Natural killer cell (primary cell): ENCODE measurements around the gene XCR1. TPM values are rescaled to one million over a fixed set of nuclear protein-coding genes. Genes with fewer than 3 reads are reported as not detected.
"Not testable (repeated sequence)": the region's sequence is repeated elsewhere in the genome, so short reads cannot be mapped to it uniquely, and the experiment has no call there.

Source experiments
- ATAC-seq, 3 donors: fragments of 150-1000 bp in 2 of 3; fragments of 200-7000 bp in 1 of 3; cut with Tn5 transposase; 1 replicate in 1 of 3; 2 replicates in 2 of 3; pipeline ENCODE4 v1.10.0; 2021; ENCODE audit warnings: mild to moderate bottlenecking in 2 of 3, moderate library complexity in 2 of 3
- DNase-seq, 2 donors: peaks; one replicate each; pipeline versions ENCODE4 v3.0.0 to v3.0.0-alpha.2; 2013 to 2021; ENCODE audit warnings: mixed read lengths in 1 of 2
- H3K27ac ChIP-seq: one replicate; pipeline ENCODE4 v1.5.1; 2013; ENCODE audit warnings: mild to moderate bottlenecking, low read length
- H3K27me3 ChIP-seq: one replicate; pipeline ENCODE4 v1.6.1; 2013; ENCODE audit warnings: low read length; ENCODE audit not compliant: control insufficient read depth, insufficient read depth
- H3K36me3 ChIP-seq: one replicate; pipeline ENCODE4 v1.6.1; 2013; ENCODE audit warnings: low read length; ENCODE audit not compliant: control insufficient read depth, insufficient read depth
- H3K4me1 ChIP-seq: one replicate; pipeline ENCODE4 v1.6.1; 2013; ENCODE audit warnings: low read length; ENCODE audit not compliant: control insufficient read depth, insufficient read depth
- H3K4me3 ChIP-seq: one replicate; pipeline ENCODE4 v1.5.1; 2013; ENCODE audit warnings: low read length
- H3K9me3 ChIP-seq: one replicate; pipeline ENCODE4 v1.6.1; 2013; ENCODE audit warnings: low read length; ENCODE audit not compliant: control insufficient read depth, insufficient read depth
- H3K27ac Mint-ChIP-seq, 2 donors: one replicate each; pipeline ENCODE4 v1.8.0; 2022; ENCODE audit warnings: mild to moderate bottlenecking in 2 of 2, mixed read lengths in 2 of 2, moderate library complexity in 1 of 2
- H3K27me3 Mint-ChIP-seq, 2 donors: one replicate each; pipeline ENCODE4 v1.8.0; 2022; ENCODE audit warnings: low read depth in 2 of 2, mixed read lengths in 2 of 2
- H3K36me3 Mint-ChIP-seq: one replicate; pipeline ENCODE4 v1.8.0; 2022; ENCODE audit warnings: mixed read lengths
- H3K4me1 Mint-ChIP-seq, 2 donors: one replicate each; pipeline ENCODE4 v1.8.0; 2022; ENCODE audit warnings: mixed read lengths in 2 of 2
- H3K4me3 Mint-ChIP-seq: one replicate; pipeline ENCODE4 v1.8.0; 2022; ENCODE audit warnings: mild to moderate bottlenecking, moderate library complexity, mixed read lengths
- H3K9me3 Mint-ChIP-seq, 2 donors: one replicate each; pipeline ENCODE4 v1.8.0; 2022; ENCODE audit warnings: mixed read lengths in 2 of 2
- CTCF ChIP-seq: fragments of 200-600 bp; IDR thresholded peaks from one replicate; pipeline ENCODE4 v1.8.0; 2022; ENCODE audit warnings: antibody characterized with exemption
- WGBS: methylation state at CpG from one replicate; pipeline ENCODE4 v1.1.7; 2013; ENCODE audit warnings: missing lambda C conversion rate; ENCODE audit not compliant: insufficient coverage; 5-methylcytosine and 5-hydroxymethylcytosine counted together
- intact Hi-C: fragments of 100-400 bp; cut with micrococcal nuclease; formaldehyde crosslinking; loops from one replicate; pipeline ENCODE4 v1.14.2; 2022
- total RNA-seq, 4 donors: library from RNA; stranded (reverse); fragments of 120-200 nt in 1 of 4; gene quantifications; one replicate each; pipeline versions ENCODE4 v1.2.3 to v1.2.4, GENCODE V29; 2013 to 2022

The XCR1 gene
- total RNA-seq, 3 donors from 2014 or later (not counting 1 experiment from before 2014, with no cell fraction given) = 0.21 TPM; not detected in 2

GRCh38 chr3:46001178-46001577, 26.1 kb downstream of the XCR1 start:
- peaks cover 4% of the 10 kb centered on the region for H3K4me1 ChIP-seq
- 97% methylated on average over 2 of the region's 2 CpGs for WGBS
- peaks cover 5% of the 10 kb centered on the region in 2 donors for H3K4me1 Mint-ChIP-seq
- H3K4me3 Mint-ChIP-seq = no peak overlapping the region
- no peak overlapping the region for H3K4me3 ChIP-seq
- no peak overlapping the region for H3K27ac Mint-ChIP-seq
- DNase-seq = no peak
- no peaks in the 10 kb centered on the region for H3K9me3 ChIP-seq
- no peaks in the 10 kb centered on the region for H3K27me3 ChIP-seq
- H3K36me3 Mint-ChIP-seq = no peaks in the 10 kb centered on the region
- H3K9me3 Mint-ChIP-seq = no peaks in the 10 kb centered on the region
- H3K27me3 Mint-ChIP-seq = peaks cover 10 to 20% of the 10 kb centered on the region in 2 donors
- no peak overlapping the region for H3K27ac ChIP-seq
- TF ChIP-seq CTCF = no peak
- no peak for ATAC-seq
- intact Hi-C loops = no loop called here
- no peaks in the 10 kb centered on the region for H3K36me3 ChIP-seq

GRCh38 chr3:45997942-45998341, 29.3 kb downstream of the XCR1 start:
- H3K27me3 ChIP-seq = no peaks in the 10 kb centered on the region
- no peak for ATAC-seq
- no peaks in the 10 kb centered on the region for H3K36me3 Mint-ChIP-seq
- H3K4me3 Mint-ChIP-seq = no peak overlapping the region
- WGBS = no CpG with 5 or more reads among the region's 2 CpGs
- H3K4me1 Mint-ChIP-seq = peaks cover 19 to 25% of the 10 kb centered on the region in 2 donors
- no peak for DNase-seq
- intact Hi-C loops = loop anchor here (10.0 kb wide), 1 partner anchor 303 kb away; no protein-coding TSS in a partner anchor
- no peaks in the 10 kb centered on the region for H3K9me3 Mint-ChIP-seq
- peaks cover 28% of the 10 kb centered on the region for H3K4me1 ChIP-seq
- H3K27ac Mint-ChIP-seq = no peak overlapping the region
- no peaks in the 10 kb centered on the region for H3K9me3 ChIP-seq
- no peak overlapping the region for H3K4me3 ChIP-seq
- no peak overlapping the region for H3K27ac ChIP-seq
- peaks cover 8 to 16% of the 10 kb centered on the region in 2 donors for H3K27me3 Mint-ChIP-seq
- no peaks in the 10 kb centered on the region for H3K36me3 ChIP-seq
- no peak for TF ChIP-seq CTCF

GRCh38 chr3:45997499-45997898, 29.8 kb downstream of the XCR1 start:
- H3K4me1 ChIP-seq = peaks cover 33% of the 10 kb centered on the region
- not testable (repeated sequence) for ATAC-seq, H3K36me3 Mint-ChIP-seq, H3K27me3 ChIP-seq, H3K4me3 ChIP-seq, H3K27ac ChIP-seq, H3K27ac Mint-ChIP-seq, DNase-seq, H3K9me3 ChIP-seq, H3K4me3 Mint-ChIP-seq, H3K36me3 ChIP-seq, H3K9me3 Mint-ChIP-seq
- Mint-ChIP-seq H3K27me3 (peaks cover 8 to 16% of the 10 kb centered on the region in 2 donors), H3K4me1 (peaks cover 23 to 29% of the 10 kb centered on the region in 2 donors)
- WGBS = 98% methylated on average over 19 of the region's 19 CpGs
- intact Hi-C loops = loop anchor here (10.0 kb wide), 1 partner anchor 303 kb away; no protein-coding TSS in a partner anchor

GRCh38 chr3:45995236-45996192, 31.8 kb downstream of the XCR1 start, which contains the start of gene FYCO1:
Gene FYCO1 (minus strand): TSS chr3:45995824. CDS start chr3:45984910, 10,914 bp downstream.
- peak within 1 kb of the TSS; percentile 81 to 85 for H3K27ac Mint-ChIP-seq
- H3K36me3 Mint-ChIP-seq = no peaks in the 10 kb centered on the region
- 1% methylated on average over 67 of the region's 67 CpGs for WGBS
- H3K4me1 Mint-ChIP-seq = peaks cover 38 to 46% of the 10 kb centered on the region in 2 donors
- Histone ChIP-seq H3K9me3 (no peaks in the 10 kb centered on the region), H3K27ac (peak within 1 kb of the TSS; percentile 95), H3K27me3 (no peaks in the 10 kb centered on the region), H3K36me3 (no peaks in the 10 kb centered on the region), H3K4me3 (peak within 1 kb of the TSS; percentile 85), H3K4me1 (peaks cover 47% of the 10 kb centered on the region)
- TF ChIP-seq CTCF = no peak
- ATAC-seq (peak; percentile 81 to 92 (median 86)), DNase-seq (peak; percentile 85 to 92)
- no peaks in the 10 kb centered on the region for H3K9me3 Mint-ChIP-seq
- peak within 1 kb of the TSS; percentile 87 for H3K4me3 Mint-ChIP-seq
- H3K27me3 Mint-ChIP-seq = peaks cover 7 to 16% of the 10 kb centered on the region in 2 donors
- intact Hi-C loops = loop anchor here (2.0 to 10.0 kb wide), 2 partner anchors 17 to 301 kb away; no protein-coding TSS in a partner anchor
